Stimulated activated CD8-positive, alpha-beta memory T cell treated with anti-CD3 and anti-CD28 coated beads, Interleukin-15, amount 100 ng/mL, for 4 hours (primary cell): ENCODE data around the gene SELENOI.
A peak's percentile ranks its signal among the peaks of the same experiment; 100 is the strongest.
"Not testable (repeated sequence)": the region's sequence is repeated elsewhere in the genome, so short reads cannot be mapped to it uniquely, and the experiment has no call there.

Experiments
- DNase-seq, 2 donors: peaks; one replicate each; pipeline ENCODE4 v3.0.0-alpha.2; 2020; ENCODE audit warnings: low read depth in 2 of 2

Gene SELENOI

DNA sequence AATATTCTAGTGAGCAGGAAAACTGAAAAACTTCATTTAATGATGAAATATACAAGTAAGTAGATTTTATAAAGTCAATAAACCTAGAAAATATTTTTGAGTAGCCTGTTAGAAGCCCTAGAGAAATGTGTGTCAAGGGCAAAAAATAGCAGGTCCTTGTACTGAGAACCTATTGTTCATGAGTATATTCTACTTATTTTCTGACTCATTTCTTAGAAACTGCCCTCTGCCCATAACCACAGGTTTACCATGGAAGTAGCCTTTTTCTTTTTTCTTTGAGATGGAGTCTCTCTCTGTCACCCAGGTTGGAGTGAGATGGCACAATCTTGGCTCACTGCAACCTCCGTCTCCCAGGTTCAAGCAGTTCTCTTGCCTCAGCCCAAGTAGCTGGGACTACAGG lies 19.4 kb upstream of the SELENOI start:
- no peak for DNase-seq

DNA sequence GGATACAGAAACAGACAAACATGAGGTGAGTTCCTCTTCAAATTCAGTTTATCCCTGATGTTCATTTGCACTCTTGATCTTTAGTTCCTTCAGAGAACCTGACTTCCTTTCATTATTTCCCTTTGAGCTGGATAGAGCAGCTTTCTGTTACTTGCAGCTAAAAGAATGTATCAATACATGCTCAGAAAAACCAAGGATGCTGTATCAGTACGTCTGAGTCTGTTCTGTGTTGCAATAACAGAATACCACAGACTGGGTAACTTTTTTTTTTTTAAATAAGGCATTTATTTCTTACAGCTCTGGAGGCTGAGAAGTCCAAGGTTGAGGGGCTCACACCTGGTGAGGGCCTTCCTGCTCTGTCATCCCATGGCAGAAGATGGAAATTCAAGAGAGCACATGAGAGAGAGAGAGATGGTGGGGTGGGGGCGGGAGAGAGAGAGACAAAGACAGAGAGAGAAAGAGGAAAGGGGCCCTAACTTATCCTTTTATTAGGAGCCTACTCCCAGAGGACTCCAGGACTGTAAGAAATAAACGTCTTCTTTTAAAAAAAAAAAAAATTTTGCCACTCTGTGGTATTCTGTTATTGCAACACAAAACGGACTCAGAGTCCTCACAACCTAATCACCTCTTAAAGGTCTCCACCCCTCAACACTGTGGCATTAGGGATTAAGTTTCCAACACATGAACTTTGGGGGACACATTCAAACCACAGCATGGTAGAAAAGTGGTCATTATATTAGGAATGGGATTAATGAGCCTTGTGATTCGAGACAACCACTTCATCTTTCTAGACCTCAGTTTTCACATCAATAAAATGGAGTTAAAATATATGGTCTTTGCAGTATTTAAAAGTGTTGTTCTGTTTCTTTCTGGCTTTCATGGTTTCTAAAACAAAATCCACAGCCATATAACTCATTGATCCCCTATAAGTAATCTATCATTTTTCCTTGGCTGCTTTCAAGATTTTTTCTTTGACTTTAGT lies 18.4 kb upstream of the SELENOI start:
- DNase-seq = no peak

DNA sequence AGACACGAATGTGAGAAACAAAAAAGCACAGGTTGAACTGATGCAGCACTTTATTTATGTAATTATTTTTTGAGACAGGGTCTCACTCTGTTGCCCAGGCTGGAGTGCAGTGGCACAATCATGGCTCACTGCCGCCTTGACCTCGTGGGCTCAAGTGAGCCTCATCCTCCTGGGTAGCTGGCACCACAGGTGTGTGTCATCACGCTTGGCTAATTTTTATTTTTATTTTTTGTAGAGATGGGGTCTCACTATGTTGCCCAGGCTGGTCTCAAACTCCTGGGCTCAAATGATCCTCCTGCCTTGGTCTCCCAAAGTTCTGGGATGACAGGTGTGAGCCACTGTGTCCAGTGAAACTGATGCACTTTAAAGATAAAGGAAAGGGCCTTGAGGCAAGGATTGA lies 16.9 kb upstream of the SELENOI start:
- not testable (repeated sequence) for DNase-seq

- peak; percentile 53 to 66 for DNase-seq
Measured at GRCh38 chr2:26330114-26330549, 15.8 kb upstream of the SELENOI start.

GRCh38 chr2:26330604-26331003 lies 15.3 kb upstream of the SELENOI start:
- no peak for DNase-seq

DNA sequence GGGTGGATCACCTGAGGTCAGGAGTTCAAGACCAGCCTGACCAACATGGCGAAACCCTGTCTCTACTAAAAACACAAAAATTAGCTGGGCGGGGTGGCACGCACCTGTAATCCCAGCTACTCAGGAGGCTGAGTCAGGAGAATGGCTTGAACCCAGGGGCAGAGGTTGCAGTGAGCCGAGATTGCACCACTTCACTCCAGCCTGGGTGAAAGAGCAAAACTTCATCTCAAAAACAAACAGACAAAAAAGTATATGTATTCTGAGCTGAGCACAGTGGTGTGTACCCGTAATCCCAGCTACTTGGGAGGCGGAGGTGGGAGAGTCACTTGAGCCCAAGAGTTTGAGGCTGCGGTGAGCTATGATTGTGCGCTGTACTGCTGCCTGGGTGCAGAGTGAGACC lies 14.6 kb upstream of the SELENOI start:
- DNase-seq = not testable (repeated sequence)

GRCh38 chr2:26333293-26333692 lies 12.7 kb upstream of the SELENOI start:
- no peak for DNase-seq

GRCh38 chr2:26335231-26335630 lies 10.7 kb upstream of the SELENOI start:
- DNase-seq = no peak

GRCh38 chr2:26336719-26337118 lies 9.2 kb upstream of the SELENOI start:
- DNase-seq = no peak

DNA sequence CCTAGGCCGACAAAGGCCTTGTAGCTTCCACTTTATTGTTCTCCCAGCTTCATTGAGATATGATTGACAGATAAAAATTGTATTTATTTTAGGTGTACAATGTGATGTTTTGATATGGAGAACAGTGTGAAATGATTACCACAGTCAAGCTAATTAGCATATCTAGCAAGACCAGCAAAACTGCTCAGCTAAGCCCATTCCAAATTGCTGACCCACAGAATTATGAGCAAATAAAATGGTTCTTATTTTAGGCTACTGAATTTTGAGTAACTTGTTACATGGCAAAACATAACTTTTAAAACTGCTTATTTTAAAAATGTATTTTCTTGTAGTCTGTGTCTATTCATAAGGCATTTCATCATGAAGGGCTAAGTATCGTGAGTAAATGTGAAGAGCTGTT lies 8.6 kb upstream of the SELENOI start:
- DNase-seq = no peak

DNA sequence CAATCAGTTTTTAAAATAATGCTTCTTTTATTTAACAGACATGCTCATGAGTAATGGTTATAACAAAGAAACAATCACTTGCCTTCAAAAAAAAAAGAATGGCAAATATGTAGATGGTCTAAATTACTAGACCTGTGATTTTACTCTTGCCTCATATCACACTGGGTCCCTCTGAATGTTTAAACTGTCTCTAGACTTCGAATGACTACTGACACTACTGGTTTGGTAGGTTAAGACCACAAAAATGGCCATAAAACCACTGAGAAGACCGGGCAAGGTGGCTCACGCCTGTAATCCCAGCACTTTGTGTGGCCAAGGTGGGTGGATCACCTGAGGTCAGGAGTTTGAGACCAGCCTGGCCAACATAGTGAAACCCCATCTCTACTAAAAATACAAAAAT lies 5.1 kb upstream of the SELENOI start:
- no peak for DNase-seq

DNA sequence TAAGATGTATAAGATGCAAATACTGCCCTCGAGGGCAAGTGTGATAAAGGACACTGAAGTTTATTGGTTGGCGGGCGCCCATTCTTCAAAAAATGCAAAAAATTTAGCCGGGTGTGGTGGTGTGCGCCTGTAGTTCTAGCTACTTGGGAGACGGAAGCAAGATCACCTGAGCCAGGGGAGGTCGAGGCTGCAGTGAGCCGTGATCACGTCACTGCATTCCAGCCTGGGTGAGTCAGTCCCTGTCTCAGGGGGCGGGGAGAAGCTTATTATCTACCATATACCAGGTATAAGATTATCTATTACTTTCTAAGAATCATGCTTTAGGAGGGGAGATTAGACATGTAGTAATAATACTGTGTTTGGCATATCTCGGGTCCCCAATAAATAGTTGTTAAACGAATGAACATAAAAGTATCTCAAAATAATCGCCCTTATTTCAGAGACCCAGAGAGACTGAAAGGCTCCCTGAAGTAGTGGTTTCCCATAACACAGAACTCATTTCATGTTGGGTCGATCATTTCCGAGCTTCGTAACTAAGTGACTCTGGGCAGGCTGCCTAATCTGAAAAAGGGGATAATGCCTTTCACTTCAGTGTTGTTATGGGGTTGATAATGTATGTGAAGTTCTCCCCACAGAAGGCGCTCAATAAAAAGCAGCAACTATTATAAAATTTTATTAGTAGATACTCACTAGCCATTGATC lies 1.2 kb upstream of the SELENOI start:
- peak in 1 of 2 donors; percentile 10 for DNase-seq

- no peak for DNase-seq
Measured at GRCh38 chr2:26345283-26345544, 729 bp upstream of the SELENOI start.

GRCh38 chr2:26346454-26347053 lies 611 bp downstream of the SELENOI start, which contains the start of gene ADGRF3:
TSS of gene ADGRF3 (minus strand) at chr2:26346789. CDS start at chr2:26346234, 555 bp downstream.
- peak; percentile 24 to 40 for DNase-seq

DNA sequence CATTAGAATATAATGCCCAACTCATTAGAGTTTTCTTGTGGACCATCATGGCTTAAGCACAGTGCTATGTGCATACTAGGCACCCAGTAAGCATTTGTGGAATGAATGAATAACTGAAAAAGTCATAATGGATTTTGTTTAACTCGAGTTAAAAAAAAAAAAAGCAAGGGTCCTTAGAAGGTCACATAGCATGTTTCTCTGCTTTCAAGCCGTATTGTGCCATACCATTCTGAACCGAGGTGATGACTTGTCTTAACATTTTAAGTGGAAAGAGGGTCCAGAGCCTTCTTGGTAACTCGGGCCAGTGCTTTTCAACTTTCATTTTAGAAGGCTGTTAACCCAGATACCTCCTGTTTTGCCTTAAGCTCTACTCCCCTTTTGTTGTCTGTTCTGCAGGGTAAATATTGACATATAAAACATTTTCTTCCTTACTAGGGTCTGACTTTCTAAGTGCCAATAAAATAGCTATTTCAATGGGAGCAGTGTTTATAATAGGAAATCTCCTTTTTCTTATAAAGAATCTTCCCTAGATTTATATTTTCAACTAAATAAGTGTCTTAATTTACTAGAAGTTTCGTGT lies 1.4 kb downstream of the SELENOI start:
- no peak for DNase-seq

- no peak for DNase-seq
Measured at GRCh38 chr2:26349690-26350089, 3.7 kb downstream of the SELENOI start.

- DNase-seq = no peak
Measured at GRCh38 chr2:26351375-26352090, 5.6 kb downstream of the SELENOI start.

GRCh38 chr2:26352892-26353291 lies 6.9 kb downstream of the SELENOI start:
- peak in 1 of 2 donors; percentile 27 for DNase-seq

- DNase-seq = not testable (repeated sequence)
Measured at GRCh38 chr2:26354469-26354868, 8.5 kb downstream of the SELENOI start.

DNA sequence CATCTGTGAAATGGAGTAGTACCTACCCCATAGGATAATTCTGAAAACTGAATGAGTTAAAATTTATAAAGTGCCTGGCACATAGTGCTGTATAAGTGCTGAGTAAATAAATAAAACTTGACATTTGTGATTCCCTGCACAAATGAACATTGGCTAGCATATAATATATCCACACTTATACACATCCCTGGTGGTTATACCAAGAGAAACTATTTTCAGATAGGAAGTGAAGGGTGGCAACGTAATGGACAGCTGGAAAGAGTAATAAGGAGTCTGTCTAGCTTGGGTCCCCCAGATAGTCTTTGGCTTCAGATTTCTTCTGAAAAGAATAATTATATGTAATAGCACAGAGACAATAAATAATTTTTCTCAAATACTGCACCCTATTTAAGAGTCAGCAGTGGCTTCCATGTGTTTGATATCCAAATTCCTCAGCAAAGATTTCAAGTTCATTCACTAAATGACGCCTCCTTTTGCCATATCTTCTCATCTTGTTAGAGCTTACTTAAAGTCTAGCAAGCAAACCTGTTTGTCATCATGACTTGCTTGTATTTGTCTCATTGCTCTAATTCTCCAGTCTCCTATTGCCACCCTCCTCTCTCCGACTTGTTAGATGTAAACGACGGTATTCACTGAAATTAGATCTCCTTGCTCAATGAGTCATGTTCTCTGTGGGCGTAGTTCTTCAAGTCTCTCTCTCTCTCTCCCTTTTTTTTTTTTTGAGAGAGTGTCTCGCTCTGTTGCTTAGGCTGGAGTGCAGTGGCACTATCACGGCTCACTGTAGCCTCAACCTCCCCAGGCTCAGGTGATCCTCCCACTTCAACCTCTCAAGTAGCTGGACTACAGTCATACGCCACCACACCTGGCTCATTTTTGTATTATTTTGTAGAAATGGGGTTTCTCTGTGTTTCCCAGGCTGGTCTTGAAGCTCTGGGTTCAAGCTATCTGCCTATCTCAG lies 9.4 kb downstream of the SELENOI start:
- no peak for DNase-seq
